IPS-18a (cell line): ENCODE results near the gene SNRNP35.
A peak's percentile ranks its signal among the peaks of the same experiment; 100 is the strongest.
"Not testable (repeated sequence)": the region's sequence is repeated elsewhere in the genome, so short reads cannot be mapped to it uniquely, and the experiment has no call there.

Experiments
- H3K27ac ChIP-seq: one replicate; pipeline ENCODE4 v1.5.1; 2013; ENCODE audit warnings: low read length
- H3K27me3 ChIP-seq: one replicate; pipeline ENCODE4 v1.6.1; 2013; ENCODE audit warnings: mild to moderate bottlenecking, low read length; ENCODE audit not compliant: control insufficient read depth, insufficient read depth
- H3K36me3 ChIP-seq: one replicate; pipeline ENCODE4 v1.6.1; 2013; ENCODE audit warnings: low read depth, low read length; ENCODE audit not compliant: control insufficient read depth
- H3K4me1 ChIP-seq: one replicate; pipeline ENCODE4 v1.6.1; 2013; ENCODE audit warnings: low read depth, low read length; ENCODE audit not compliant: control insufficient read depth
- H3K4me3 ChIP-seq: one replicate; pipeline ENCODE4 v1.5.1; 2013; ENCODE audit warnings: low read length
- H3K9ac ChIP-seq: one replicate; pipeline ENCODE4 v1.6.1; 2013; ENCODE audit warnings: mild to moderate bottlenecking, low read length, moderate library complexity
- H3K9me3 ChIP-seq: one replicate; pipeline ENCODE4 v1.6.1; 2013; ENCODE audit warnings: low read depth, low read length; ENCODE audit not compliant: control insufficient read depth

Gene SNRNP35, protein sequence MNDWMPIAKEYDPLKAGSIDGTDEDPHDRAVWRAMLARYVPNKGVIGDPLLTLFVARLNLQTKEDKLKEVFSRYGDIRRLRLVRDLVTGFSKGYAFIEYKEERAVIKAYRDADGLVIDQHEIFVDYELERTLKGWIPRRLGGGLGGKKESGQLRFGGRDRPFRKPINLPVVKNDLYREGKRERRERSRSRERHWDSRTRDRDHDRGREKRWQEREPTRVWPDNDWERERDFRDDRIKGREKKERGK

DNA sequence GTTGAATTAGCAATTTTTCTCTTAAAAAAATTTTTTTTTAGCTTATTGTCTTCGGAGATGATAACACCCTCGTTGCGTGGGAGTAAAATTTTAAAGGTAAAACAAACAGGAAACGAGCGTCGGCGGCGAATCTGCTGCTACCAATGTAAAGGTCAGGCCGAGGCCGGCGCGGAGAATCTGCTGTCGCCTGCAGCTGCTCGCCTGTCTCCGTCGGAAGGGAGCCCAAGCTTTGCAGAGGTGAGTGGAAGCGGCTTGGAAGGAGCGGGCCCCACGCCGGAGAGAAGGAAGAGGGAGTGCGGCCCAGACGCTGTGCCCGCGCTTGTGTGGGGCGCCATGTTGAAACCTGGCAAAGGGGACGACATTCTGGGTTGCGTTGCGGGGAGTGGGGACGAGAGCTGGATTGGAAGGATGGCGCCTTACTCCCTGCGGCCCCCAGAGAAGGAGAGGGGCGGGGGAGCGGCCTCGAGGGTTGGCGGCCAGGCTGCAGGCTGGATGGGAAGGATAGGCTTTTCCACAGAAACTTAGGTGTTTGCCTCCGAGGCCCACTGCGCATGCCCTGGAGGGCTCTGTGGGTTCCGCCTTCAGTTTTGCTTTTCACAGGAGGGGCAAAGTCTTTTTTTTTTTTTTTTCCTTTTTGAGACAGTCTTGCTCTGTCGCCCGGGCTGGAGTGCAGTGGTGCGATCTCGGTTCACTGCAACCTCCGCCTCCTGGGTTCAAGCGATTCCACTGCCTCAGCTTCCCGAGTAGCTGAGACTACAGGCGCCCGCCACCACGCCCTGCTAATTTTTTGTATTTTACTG is at the start of gene SNRNP35:
Gene SNRNP35, plus strand, starts transcription at position 160 of the 800 bp plus-strand sequence. CDS start 7,402 bp downstream, outside the sequence.
- H3K27ac ChIP-seq: peak within 1 kb of the TSS; percentile 66
- H3K4me1 ChIP-seq: no peaks in the 10 kb centered on the region
- H3K9me3 ChIP-seq: no peaks in the 10 kb centered on the region
- H3K27me3 ChIP-seq: no peaks in the 10 kb centered on the region
- H3K9ac ChIP-seq: peak within 1 kb of the TSS; percentile 85
- peak within 1 kb of the TSS; percentile 68 for H3K4me3 ChIP-seq
- H3K36me3 ChIP-seq: no peaks in the 10 kb centered on the region

DNA sequence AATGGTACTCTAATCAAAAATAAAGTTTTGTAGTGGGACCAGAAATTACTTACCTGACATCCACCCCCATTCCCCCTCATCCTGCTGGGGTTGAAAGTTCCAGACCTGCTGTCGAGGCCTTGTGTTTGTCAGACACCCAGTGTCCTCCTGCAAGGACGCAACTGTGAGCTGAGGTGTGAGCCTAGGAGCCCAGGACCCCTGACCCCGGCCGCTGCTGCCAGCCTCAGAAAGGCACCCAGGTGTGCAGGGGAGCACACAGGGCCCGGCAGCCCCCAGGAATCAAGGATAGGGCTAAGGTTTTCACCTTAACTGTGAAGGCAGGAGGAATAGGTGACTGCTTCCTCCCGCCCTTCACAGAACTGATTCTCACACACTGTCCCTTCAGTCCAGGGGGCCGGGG is 49.3 kb upstream of the SNRNP35 start:
- H3K4me3 ChIP-seq, H3K9me3 ChIP-seq, H3K9ac ChIP-seq, H3K27ac ChIP-seq, H3K4me1 ChIP-seq: not testable (repeated sequence)
- peaks cover 15% of the 10 kb centered on the region for H3K27me3 ChIP-seq
- H3K36me3 ChIP-seq: peaks cover 10% of the 10 kb centered on the region

DNA sequence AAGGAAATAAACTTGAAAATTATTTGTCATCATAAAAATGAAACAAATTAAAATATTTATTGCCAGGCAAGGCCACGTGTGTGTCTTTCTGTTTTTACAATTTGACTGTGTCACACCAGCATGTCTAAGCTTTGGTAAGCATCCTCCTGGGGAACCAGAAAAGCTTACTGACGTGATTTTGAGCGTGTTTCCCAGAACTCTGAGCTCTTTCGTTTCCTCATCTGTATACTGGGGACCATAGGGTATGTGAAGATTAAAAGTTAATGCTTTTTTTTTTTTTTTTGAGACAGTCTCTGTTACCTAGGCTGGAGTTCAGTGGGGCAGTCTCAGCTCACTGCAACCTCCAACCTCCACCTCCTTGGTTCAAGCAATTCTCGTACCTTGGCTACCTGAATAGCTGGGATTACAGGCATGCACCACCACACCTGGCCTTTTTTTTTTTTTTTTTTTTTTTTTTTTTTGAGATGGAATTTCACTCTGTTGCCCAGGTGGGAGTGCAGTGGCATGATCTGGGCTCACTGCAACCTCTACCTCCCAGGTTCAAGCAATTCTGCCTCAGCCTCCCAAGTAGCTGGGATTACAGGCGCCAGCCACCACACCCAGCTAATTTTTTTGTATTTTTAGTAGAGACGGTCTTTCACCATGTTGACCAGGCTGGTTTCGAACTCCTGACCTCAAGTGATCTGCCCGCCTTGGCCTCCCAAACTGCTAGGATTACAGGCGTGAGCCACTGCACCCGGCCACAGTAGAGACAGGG is 48.5 kb upstream of the SNRNP35 start:
- not testable (repeated sequence) for H3K9me3 ChIP-seq, H3K36me3 ChIP-seq, H3K27me3 ChIP-seq, H3K27ac ChIP-seq, H3K4me1 ChIP-seq, H3K9ac ChIP-seq, H3K4me3 ChIP-seq

DNA sequence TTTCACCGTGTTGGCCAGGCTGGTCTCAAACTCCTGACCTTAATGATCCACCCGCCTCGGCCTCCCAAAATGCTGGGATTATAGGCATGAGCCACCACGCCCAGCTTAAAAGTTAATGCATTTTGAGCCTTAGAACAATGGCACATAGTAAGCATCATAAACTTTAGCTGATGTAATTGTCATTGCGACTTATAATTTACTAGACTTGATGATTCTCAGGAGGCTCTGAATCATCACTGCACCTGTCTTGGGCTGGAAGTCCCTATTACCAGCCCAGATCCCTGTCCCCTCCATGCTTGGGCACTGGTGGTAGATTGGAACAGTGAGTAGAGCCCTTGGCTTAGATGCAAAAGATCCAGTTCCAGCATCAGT is 47.9 kb upstream of the SNRNP35 start:
- no peaks in the 10 kb centered on the region for H3K36me3 ChIP-seq
- no peak overlapping the region for H3K4me3 ChIP-seq
- no peak overlapping the region for H3K27ac ChIP-seq
- peaks cover under 1% of the 10 kb centered on the region for H3K27me3 ChIP-seq
- no peak overlapping the region for H3K9ac ChIP-seq
- no peaks in the 10 kb centered on the region for H3K4me1 ChIP-seq
- no peaks in the 10 kb centered on the region for H3K9me3 ChIP-seq

DNA sequence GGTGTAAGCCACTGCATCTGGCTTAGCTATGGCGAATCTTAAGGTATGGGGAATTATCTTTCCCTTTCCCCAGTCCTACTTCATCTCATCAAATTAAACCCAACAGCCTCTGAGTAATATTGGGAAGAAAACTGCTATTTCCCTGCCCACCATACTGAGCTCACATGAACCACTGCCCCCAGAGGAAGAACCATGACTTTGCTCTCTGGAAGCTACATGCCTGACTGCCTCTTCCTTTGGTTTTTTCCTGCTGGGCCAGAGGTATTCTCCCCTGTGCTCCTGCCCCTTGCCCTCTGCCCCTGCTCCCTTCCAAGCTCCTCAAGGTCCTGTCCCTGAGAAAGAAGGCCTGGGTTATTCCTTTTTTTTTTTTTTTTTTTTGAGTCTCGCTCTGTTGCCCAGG is 36.6 kb upstream of the SNRNP35 start:
- Histone ChIP-seq H3K27ac (no peak overlapping the region), H3K9me3 (no peaks in the 10 kb centered on the region), H3K4me3 (no peak overlapping the region), H3K27me3 (no peaks in the 10 kb centered on the region), H3K4me1 (no peaks in the 10 kb centered on the region), H3K36me3 (no peaks in the 10 kb centered on the region), H3K9ac (no peak overlapping the region)

DNA sequence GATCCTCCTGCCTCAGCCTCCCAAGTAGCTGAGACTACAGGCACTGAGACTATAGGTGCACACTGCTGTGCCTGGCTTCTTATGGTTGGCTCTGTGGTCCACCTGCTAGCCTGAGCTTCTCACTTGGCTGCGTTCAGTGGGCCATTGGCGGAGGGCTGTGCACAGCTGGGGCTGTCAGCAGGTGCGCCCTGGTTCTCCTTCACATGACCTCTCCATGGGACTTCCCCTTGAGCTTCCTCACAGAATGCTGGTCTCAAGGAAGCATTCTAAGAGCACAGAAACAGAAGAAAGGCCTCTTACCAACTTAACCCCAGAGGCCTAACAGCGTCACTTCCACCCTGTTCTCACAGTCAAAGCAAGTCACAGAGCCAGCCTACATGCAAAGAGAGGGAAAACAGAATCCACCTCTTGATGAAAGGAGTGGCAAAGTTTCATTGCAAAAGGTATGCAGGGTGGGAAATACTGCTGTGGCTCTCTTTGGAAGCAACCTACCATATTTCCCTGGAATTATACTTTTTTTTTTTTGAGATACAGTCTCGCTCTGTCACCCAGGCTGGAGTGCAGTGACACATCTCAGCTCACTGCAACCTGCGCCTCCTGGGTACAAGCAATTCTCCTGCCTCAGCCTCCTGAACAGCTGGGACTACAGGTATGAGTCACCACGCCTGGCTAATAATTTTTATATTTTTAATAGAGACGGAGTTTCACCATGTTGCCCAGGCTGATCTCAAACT is 30.7 kb upstream of the SNRNP35 start:
- H3K4me1 ChIP-seq: no peaks in the 10 kb centered on the region
- no peak overlapping the region for H3K4me3 ChIP-seq
- H3K9ac ChIP-seq: no peak overlapping the region
- no peak overlapping the region for H3K27ac ChIP-seq
- H3K27me3 ChIP-seq: no peaks in the 10 kb centered on the region
- no peaks in the 10 kb centered on the region for H3K9me3 ChIP-seq
- no peaks in the 10 kb centered on the region for H3K36me3 ChIP-seq

DNA sequence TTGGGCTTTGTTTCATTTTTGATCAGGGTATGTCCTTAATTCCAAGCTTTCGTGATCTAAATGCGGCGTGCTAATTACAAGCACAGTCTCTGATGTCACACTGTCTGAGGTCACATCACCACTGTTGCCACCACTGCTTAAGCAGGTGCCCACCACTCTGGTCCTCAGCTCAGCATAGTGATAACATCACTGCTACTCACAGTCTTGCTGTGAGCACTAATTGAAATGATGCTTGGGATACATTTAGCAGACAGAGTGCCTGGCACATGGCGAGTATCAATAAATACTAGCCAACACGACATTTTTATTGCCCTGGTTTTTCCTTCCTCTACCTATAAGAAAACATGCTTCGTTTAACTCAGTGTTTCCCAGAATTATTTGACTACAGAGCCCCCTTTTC is 29.3 kb upstream of the SNRNP35 start:
- H3K27ac ChIP-seq: no peak overlapping the region
- H3K4me1 ChIP-seq: no peaks in the 10 kb centered on the region
- H3K4me3 ChIP-seq: no peak overlapping the region
- no peaks in the 10 kb centered on the region for H3K9me3 ChIP-seq
- no peaks in the 10 kb centered on the region for H3K27me3 ChIP-seq
- no peak overlapping the region for H3K9ac ChIP-seq
- H3K36me3 ChIP-seq: no peaks in the 10 kb centered on the region

DNA sequence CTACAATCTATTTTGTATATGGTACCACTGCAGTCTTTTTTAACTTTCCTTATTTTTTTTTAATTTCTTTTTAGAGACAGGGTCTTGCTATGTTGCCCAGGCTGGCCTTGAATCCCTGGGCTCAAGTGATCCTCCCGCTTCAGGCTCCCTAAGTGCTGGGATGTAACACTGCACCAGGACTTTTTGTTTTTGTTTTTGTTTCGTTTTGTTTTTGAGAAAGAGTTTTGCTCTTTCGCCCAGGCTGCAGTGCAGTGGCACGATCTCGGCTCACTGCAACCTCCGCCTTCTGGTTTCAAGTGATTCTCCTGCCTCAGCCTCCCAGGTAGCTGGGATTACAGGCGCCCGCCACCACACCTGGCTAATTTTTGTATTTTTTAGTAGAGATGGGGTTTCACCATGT is 28.8 kb upstream of the SNRNP35 start:
- H3K4me3 ChIP-seq, H3K36me3 ChIP-seq, H3K27me3 ChIP-seq, H3K4me1 ChIP-seq, H3K9me3 ChIP-seq, H3K27ac ChIP-seq, H3K9ac ChIP-seq: not testable (repeated sequence)

DNA sequence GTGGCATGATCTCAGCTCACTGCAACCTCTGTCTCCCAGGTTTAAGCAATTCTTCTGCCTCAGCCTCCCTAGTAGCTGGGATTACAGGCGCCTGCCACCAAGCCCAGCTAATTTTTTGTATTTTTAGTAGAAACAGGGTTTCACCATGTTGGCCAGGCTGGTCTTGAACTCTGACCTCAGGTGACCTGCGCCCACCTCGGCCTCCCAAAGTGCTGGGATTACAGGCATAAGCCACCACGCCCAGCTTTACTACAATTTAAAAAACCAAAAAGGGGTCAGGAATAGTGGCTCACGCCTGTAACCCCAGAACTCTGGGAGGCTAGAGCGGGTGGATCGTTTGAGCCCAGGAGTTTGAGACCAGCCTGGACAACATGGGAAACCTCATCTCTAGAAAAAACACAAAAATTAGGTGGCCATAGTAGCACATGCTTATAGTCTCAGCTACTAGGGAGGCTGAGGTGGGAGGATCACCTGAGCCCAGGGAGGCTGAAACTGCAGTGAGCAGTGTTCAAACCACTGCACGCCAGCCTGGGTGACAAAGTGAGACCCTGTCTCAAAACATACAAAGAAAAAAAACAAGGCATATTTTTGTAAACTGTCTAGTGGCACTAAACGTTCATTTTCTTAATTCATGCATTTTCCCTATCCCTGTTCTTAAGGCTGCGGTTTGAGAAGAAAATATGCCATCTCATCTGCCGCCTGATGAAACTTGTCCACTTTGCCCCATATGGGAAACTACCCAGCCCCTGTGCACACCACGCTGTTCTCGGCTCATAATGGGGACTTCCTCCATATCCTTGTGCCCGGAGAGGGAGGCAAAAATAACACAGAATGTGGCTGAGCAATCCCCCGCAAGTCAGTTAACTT is 25.8 kb upstream of the SNRNP35 start:
- H3K9me3 ChIP-seq, H3K4me1 ChIP-seq, H3K36me3 ChIP-seq, H3K4me3 ChIP-seq, H3K27ac ChIP-seq, H3K9ac ChIP-seq: not testable (repeated sequence)
- peaks cover 23% of the 10 kb centered on the region for H3K27me3 ChIP-seq

DNA sequence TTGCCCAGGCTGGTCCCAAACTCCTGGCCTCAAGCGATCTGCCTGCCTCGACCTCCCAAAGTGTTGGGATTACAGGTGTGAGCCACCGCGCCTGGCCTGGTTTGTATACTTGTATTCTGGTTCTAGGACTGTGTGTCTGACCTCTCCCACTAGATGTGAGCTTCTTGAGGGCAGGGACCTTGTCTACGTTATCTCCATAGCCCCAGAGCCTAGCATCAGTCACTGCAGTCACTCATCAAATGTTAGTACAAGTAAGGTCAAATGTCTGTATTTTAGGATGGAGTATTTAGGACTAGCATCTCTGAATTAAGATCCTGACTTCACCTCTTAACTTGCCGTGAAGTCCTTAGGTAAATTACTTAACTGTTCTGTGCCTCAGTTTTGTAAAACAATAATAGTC is 24.3 kb upstream of the SNRNP35 start:
- H3K4me3 ChIP-seq: no peak overlapping the region
- no peaks in the 10 kb centered on the region for H3K4me1 ChIP-seq
- no peaks in the 10 kb centered on the region for H3K9me3 ChIP-seq
- H3K27me3 ChIP-seq: peaks cover 33% of the 10 kb centered on the region
- H3K9ac ChIP-seq: no peak overlapping the region
- H3K27ac ChIP-seq: no peak overlapping the region
- H3K36me3 ChIP-seq: no peaks in the 10 kb centered on the region
